Mucosa of stomach (tissue), 1 donor: ENCODE results near the gene ZNF407.

Experiments used
- H3K27me3 ChIP-seq: one replicate; pipeline ENCODE4 v1.7.0; 2013; ENCODE audit warnings: mild to moderate bottlenecking, low read length; ENCODE audit not compliant: control insufficient read depth, insufficient read depth
- H3K36me3 ChIP-seq: one replicate; pipeline ENCODE4 v1.7.0; 2013; ENCODE audit warnings: low read length; ENCODE audit not compliant: control insufficient read depth, insufficient read depth
- H3K4me1 ChIP-seq: one replicate; pipeline ENCODE4 v1.7.0; 2013; ENCODE audit warnings: mild to moderate bottlenecking, low read length; ENCODE audit not compliant: control insufficient read depth, insufficient read depth
- H3K4me3 ChIP-seq: one replicate; pipeline ENCODE4 v1.7.0; 2013; ENCODE audit warnings: low read length
- H3K9ac ChIP-seq: one replicate; pipeline ENCODE4 v1.7.0; 2013; ENCODE audit warnings: mild to moderate bottlenecking, low read length, moderate library complexity
- H3K9me3 ChIP-seq: one replicate; pipeline ENCODE4 v1.7.0; 2013; ENCODE audit warnings: mild to moderate bottlenecking, low read length, moderate library complexity; ENCODE audit not compliant: control insufficient read depth
- donor health status: Pancreatic carcinoma.

ZNF407 gene

DNA sequence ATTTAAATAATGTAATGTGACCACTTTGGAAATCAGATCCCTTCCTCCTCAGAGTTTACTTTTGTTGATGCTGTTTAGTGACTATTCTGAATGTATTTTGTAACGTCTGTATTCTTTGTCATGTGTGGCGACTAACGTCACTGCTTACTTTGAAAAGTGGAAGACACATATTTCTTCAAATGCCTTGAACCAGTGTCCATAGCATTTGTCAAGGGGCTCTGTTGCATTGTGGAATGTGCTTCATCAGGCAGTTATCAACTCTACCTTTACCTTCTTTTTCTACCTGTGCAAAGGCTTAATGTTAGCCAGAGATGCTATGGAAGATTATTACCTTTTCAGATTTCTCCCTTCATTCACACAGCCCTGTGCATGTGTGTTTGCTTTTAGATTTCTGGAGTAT lies 162.4 kb downstream of the ZNF407 start:
- Histone ChIP-seq H3K4me1 (no peaks in the 10 kb centered on the region), H3K9me3 (no peaks in the 10 kb centered on the region), H3K27me3 (no peaks in the 10 kb centered on the region), H3K36me3 (no peaks in the 10 kb centered on the region), H3K9ac (no peak overlapping the region), H3K4me3 (no peak overlapping the region)

DNA sequence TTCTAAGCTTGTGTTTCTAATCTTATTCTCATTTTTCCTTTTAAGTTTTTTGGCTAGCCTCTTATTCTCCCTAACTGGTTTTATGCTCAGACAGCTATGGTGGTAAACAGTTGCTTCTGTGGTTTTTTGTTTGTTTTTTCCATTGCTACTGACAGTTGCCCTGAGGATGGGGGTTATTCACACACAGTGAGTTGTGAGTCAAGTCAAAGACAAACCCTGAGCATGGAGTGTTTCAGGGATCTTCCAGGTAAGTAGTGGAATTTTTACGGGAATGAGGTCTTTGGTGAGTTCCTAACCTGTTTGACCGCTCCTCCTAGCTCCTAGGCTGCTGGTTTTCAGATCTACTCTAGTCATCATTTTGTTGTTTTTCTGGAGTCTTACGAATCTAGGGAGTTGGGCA lies 162.8 kb downstream of the ZNF407 start:
- Histone ChIP-seq H3K9me3 (no peaks in the 10 kb centered on the region), H3K4me1 (no peaks in the 10 kb centered on the region), H3K27me3 (no peaks in the 10 kb centered on the region), H3K36me3 (no peaks in the 10 kb centered on the region), H3K4me3 (no peak overlapping the region), H3K9ac (no peak overlapping the region)

DNA sequence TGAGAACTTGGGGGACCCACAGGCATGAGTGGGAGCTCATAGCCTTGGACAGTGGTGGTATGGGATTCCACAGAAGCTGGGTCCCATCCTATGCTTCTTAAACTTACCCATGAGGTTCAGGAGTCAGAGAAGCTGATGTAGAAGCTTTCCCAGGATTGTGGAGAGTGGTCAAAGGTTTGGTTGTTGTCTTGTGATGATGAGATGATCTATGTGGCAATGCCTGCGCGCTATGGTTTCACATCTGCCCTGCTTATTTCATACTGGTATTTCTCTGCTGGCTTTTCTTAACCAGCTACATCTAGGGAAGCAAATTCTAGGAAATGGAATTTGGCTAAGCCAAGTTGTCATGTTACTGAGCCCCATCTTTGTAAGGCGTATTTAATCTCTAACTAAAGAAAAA lies 168.6 kb downstream of the ZNF407 start:
- Histone ChIP-seq H3K4me3 (no peak overlapping the region), H3K36me3 (no peaks in the 10 kb centered on the region), H3K9me3 (no peaks in the 10 kb centered on the region), H3K27me3 (no peaks in the 10 kb centered on the region), H3K4me1 (no peaks in the 10 kb centered on the region), H3K9ac (no peak overlapping the region)

DNA sequence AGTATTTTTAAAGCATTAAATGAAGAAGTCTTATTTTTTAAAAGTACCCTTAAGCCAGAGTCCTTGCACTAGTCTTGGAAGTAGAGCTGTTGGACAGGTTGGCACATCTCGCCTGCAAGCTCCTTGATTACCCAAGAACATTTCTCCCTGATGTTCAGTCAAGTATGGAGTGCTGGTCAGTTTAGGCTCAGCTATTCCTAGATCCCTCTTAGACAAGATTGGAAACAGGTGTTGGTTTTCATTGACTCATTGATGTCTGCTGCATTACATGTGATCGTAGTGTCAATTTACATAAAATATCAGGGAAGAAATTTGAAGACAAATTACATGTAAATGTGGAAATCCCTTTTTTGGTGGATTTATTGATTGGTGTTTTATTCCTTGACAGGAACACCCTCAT lies 170.4 kb downstream of the ZNF407 start:
- H3K4me1 ChIP-seq = no peaks in the 10 kb centered on the region
- H3K9me3 ChIP-seq = no peaks in the 10 kb centered on the region
- no peaks in the 10 kb centered on the region for H3K36me3 ChIP-seq
- no peak overlapping the region for H3K4me3 ChIP-seq
- no peaks in the 10 kb centered on the region for H3K27me3 ChIP-seq
- no peak overlapping the region for H3K9ac ChIP-seq

GRCh38 chr18:74773171-74773624 lies 175.5 kb downstream of the ZNF407 start:
- Histone ChIP-seq H3K9me3 (no peaks in the 10 kb centered on the region), H3K4me1 (no peaks in the 10 kb centered on the region), H3K9ac (no peak overlapping the region), H3K4me3 (no peak overlapping the region), H3K27me3 (no peaks in the 10 kb centered on the region), H3K36me3 (no peaks in the 10 kb centered on the region)

DNA sequence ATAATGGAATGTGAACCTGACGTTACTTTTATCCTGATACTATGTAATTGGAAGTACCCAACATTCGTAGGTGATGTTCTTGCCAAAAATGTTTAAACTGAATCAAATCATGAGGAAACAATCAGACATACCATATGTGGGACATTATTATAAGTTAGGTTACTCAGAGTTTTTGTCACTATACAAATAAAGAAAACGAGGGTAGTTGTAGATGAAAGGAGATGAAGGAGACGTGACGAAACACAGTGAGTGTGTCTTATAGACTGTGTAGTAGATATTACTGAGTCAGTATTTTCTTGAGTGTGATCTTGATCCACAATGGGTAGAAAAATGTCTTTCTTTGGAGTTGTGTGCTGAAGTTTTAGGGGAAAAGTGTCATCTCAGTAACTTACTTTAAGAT lies 176.8 kb downstream of the ZNF407 start:
- Histone ChIP-seq H3K27me3 (no peaks in the 10 kb centered on the region), H3K4me1 (no peaks in the 10 kb centered on the region), H3K9ac (no peak overlapping the region), H3K36me3 (no peaks in the 10 kb centered on the region), H3K9me3 (no peaks in the 10 kb centered on the region), H3K4me3 (no peak overlapping the region)

- Histone ChIP-seq H3K9ac (no peak overlapping the region), H3K36me3 (no peaks in the 10 kb centered on the region), H3K4me3 (no peak overlapping the region), H3K27me3 (no peaks in the 10 kb centered on the region), H3K9me3 (no peaks in the 10 kb centered on the region), H3K4me1 (no peaks in the 10 kb centered on the region)
These were observed 177.6 kb downstream of the ZNF407 start for GRCh38 chr18:74775239-74775638.

DNA sequence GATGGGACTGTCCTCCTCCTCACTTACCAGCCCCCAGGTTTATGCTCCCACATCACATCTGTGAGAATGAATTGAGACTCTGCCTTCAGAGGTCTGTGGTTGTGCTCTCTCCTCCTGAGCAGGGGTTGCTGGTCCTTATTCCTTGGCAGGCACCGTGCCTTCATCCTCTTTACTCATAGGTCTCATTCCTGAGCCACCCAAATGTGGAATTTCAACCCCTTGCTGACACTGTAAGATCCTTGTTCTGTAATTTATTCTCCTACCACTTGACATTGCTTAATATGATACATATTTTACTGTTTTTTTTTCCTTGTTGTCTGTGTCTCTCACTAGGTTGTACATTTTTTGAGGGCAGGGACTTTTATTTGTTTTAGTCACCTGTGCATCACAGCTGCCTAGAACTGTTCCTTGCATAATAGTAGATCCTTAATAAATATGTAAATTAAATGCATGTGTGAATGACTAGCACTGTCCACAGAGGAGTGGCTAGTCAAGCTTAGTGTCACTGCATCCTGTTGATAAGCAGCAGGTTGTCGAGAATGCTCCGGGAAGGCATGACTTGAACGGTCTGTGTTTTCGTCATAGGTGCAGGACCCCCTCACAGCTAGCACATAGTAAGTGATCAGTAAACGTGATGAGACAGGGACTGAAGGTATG lies 180.6 kb downstream of the ZNF407 start:
- Histone ChIP-seq H3K36me3 (no peaks in the 10 kb centered on the region), H3K9me3 (no peaks in the 10 kb centered on the region), H3K4me3 (no peak overlapping the region), H3K9ac (no peak overlapping the region), H3K27me3 (no peaks in the 10 kb centered on the region), H3K4me1 (no peaks in the 10 kb centered on the region)

- no peak overlapping the region for H3K4me3 ChIP-seq
- no peak overlapping the region for H3K9ac ChIP-seq
- H3K27me3 ChIP-seq = no peaks in the 10 kb centered on the region
- no peaks in the 10 kb centered on the region for H3K9me3 ChIP-seq
- H3K4me1 ChIP-seq = no peaks in the 10 kb centered on the region
- H3K36me3 ChIP-seq = no peaks in the 10 kb centered on the region
These were observed 187.1 kb downstream of the ZNF407 start for GRCh38 chr18:74784752-74785151.

GRCh38 chr18:74785632-74786031 lies 188.0 kb downstream of the ZNF407 start:
- H3K4me1 ChIP-seq = no peaks in the 10 kb centered on the region

DNA sequence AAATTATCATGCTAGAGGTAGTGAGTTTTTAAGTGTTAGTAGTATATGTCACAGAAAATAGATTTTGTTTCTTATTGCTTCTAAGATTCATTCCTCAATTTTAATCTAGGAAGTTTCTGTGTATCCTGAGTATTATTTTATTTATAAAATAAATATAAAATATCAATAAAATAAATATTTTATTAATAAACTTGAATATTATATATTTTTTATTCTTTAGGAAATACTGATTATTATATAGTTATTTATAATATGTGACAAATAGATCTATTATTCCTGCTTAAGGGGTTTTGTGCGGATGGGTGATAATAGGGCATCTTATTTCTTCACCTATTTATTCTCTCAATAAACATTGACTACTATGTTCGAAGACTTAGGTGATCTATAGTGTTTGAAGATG lies 191.0 kb downstream of the ZNF407 start:
- H3K36me3 ChIP-seq = no peaks in the 10 kb centered on the region
- H3K4me1 ChIP-seq = no peaks in the 10 kb centered on the region
- no peak overlapping the region for H3K9ac ChIP-seq
- no peak overlapping the region for H3K4me3 ChIP-seq
- H3K9me3 ChIP-seq = no peaks in the 10 kb centered on the region
- no peaks in the 10 kb centered on the region for H3K27me3 ChIP-seq

More at GRCh38 chr18:74785632-74786031, 188.0 kb downstream of the ZNF407 start:
- H3K36me3 ChIP-seq = no peaks in the 10 kb centered on the region
- H3K27me3 ChIP-seq = no peaks in the 10 kb centered on the region
- no peak overlapping the region for H3K4me3 ChIP-seq
- H3K9me3 ChIP-seq = no peaks in the 10 kb centered on the region
- no peak overlapping the region for H3K9ac ChIP-seq

DNA sequence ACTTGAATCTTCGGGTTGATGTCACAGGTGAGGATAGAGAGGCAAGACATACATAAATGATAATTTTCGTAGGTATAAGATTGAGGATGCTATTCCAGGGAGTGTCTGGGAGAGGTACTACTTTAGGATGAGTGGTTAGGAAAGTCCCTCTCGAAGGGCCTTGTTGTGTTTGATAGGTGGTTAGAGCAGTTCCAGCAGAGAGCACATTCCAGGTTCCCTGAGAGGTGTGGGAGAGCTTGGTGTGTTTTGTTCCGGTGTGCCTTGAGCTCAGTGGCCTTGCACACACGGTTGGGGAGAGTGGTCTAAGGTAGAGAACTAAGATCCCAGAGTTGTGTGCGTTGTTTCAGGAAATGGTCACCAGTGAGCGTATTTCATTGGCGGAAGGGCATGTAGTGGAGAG lies 191.4 kb downstream of the ZNF407 start:
- H3K27me3 ChIP-seq = no peaks in the 10 kb centered on the region
- H3K4me1 ChIP-seq = no peaks in the 10 kb centered on the region
- no peak overlapping the region for H3K4me3 ChIP-seq
- H3K36me3 ChIP-seq = no peaks in the 10 kb centered on the region
- no peaks in the 10 kb centered on the region for H3K9me3 ChIP-seq
- no peak overlapping the region for H3K9ac ChIP-seq

DNA sequence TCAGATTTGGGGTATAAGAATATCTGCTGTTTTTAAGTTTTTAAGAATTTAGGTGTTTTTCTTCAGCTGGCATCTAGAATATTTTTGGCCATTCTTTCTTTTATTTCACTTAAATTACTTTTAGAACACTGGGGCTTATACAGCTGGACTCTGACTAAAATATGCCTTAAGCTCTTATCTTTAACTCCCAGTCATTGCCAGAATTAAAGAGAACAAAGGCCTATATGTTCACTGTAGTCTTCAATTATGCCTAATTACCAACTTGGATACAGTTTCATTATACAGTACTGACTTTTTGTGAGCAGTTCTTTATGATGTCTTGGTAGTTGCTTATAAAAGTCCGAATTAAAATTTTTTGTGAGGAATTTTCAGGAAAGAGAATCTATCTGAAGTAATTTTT lies 192.8 kb downstream of the ZNF407 start:
- Histone ChIP-seq H3K9ac (no peak overlapping the region), H3K4me3 (no peak overlapping the region), H3K4me1 (no peaks in the 10 kb centered on the region), H3K36me3 (no peaks in the 10 kb centered on the region), H3K9me3 (no peaks in the 10 kb centered on the region), H3K27me3 (no peaks in the 10 kb centered on the region)
